Measurements from ENCODE around the gene DIAPH3.

DIAPH3 gene

GRCh38 chr13:59721926-59722910 lies 441.5 kb downstream of the DIAPH3 start:
- FAIRE-seq (no peak), DNase-seq (ENCODE audit: insufficient read length, low spot score) (no peak)
- TF ChIP-seq CTCF (IDR thresholded peaks at IDR 0.05; ENCODE audit: insufficient read depth, missing control alignments), result no peak

GRCh38 chr13:59715611-59716010 lies 448.1 kb downstream of the DIAPH3 start:
- DNase-seq (ENCODE audit: insufficient read length, low spot score) (no peak), FAIRE-seq (no peak)
- TF ChIP-seq CTCF (IDR thresholded peaks at IDR 0.05; ENCODE audit: insufficient read depth, missing control alignments), result no peak

- no peak for DNase-seq (ENCODE audit: insufficient read length, low spot score)
- FAIRE-seq, result no peak
- no peak for TF ChIP-seq CTCF (IDR thresholded peaks at IDR 0.05; ENCODE audit: insufficient read depth, missing control alignments)
These were observed 452.6 kb downstream of the DIAPH3 start for GRCh38 chr13:59710996-59711701.

GRCh38 chr13:59710416-59710815 lies 453.3 kb downstream of the DIAPH3 start:
- TF ChIP-seq CTCF (IDR thresholded peaks at IDR 0.05; ENCODE audit: insufficient read depth, missing control alignments), result no peak
- no peak for FAIRE-seq
- DNase-seq (ENCODE audit: insufficient read length, low spot score), result no peak

DNA sequence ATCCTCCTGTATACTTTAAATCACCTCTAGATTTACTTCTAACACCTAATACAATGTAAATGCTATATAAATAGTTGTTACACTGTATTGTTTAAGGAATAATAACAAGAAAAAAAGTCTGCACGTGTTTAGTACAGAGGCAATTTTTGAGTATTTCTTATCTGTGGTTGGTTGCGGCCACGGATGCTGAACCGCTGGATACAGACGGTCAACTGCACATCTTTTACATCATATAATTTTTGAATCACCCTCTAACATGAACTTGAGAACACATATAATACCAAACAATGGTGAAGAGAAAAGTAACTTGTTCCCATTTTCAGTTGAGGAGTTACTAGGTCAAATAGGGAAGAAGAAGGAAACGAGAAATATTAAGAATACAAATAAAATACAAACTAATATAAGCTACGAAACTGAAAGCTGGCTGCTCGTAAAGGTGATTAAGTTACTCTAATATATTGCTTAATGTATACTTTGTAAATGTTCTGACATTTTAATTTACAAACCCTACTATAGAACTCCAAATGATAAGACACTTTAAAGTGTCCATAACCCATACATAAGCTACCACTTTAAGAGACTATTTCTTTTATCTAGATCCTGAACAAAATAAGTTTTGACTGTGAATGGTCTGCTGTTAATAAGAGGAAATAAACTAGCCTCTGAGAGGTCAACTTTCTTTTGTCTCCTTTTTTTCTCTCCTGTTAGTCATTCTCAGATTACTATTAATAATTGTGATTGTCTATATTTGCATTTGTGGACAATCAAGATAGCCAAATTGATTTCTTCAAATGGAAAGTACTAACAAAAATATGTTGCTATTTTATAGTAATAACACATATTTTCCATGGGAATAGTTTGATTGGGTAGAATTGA lies 457.4 kb downstream of the DIAPH3 start:
- TF ChIP-seq CTCF (IDR thresholded peaks at IDR 0.05; ENCODE audit: insufficient read depth, missing control alignments), result no peak
- FAIRE-seq, result no peak
- DNase-seq (ENCODE audit: insufficient read length, low spot score), result no peak

- FAIRE-seq, result no peak
- no peak for DNase-seq (ENCODE audit: insufficient read length, low spot score)
- no peak for TF ChIP-seq CTCF (IDR thresholded peaks at IDR 0.05; ENCODE audit: insufficient read depth, missing control alignments)
These were observed 461.5 kb downstream of the DIAPH3 start for GRCh38 chr13:59702269-59702668.
